ENCODE measurements around the gene GCFC2. TPM values are rescaled to one million over a fixed set of nuclear protein-coding genes. Genes with fewer than 3 reads are reported as not detected.

Gene GCFC2
- total and polyA plus RNA-seq, 2 of the 13 experiments (the other 11 are each of a cell fraction or from before 2014, with no cell fraction given) = 26.8 to 49.0 TPM

DNA sequence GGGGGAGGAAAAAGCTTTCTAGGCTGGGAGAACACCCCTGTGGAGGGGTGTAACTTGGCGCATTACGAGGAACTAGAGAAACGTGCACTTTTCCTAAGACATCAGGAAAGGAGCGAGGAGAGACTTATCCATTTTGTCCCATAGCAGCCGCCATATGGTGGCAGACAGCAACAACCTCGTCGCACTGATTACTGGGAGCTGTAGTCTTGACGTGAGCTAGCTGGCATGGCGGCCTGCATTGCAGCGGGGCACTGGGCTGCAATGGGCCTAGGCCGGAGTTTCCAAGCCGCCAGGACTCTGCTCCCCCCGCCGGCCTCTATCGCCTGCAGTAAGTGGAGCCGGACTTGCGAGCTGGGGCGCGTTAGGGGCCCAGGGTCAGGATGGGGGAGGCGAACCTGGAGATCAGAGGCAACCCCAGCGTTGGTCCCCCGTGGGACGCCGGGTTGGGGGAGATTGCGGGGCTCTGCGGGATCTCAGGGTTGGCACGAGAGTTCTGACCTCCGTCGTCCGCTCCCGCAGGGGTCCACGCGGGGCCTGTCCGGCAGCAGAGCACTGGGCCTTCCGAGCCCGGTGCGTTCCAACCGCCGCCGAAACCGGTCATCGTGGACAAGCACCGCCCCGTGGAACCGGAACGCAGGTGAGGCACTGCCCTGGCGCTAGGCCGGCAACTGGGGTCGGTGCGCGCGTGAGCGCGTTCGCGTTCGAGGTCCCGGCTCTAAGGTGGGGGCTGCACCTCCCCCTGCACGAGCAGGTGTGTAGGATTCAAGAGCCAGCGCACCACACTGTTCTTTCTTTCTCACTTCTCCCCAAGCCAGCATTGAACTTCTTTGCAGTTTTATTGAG is 63.9 kb downstream of the GCFC2 start, which contains the start of gene MRPL19 (continued):
- TF ChIP-seq NFYB (CRISPR knock-in tag; IDR thresholded peaks at IDR 0.05) (peak; percentile 17; the same call in 1 of the 2 replicates), ZNF788 (CRISPR knock-in tag; IDR thresholded peaks at IDR 0.05; ENCODE audit: borderline replicate concordance) (peak; percentile 92; the same call in 1 of the 2 replicates), PPARG (CRISPR knock-in tag; conservative IDR thresholded peaks at IDR 0.05) (peak; percentile 79), BRD4 (CRISPR knock-in tag; IDR thresholded peaks at IDR 0.05) (peak; percentile 92), ZFP37 (CRISPR knock-in tag; IDR thresholded peaks at IDR 0.05; ENCODE audit: borderline replicate concordance) (no peak), GATAD1 (CRISPR knock-in tag; IDR thresholded peaks at IDR 0.05) (peak; percentile 91), XRCC5 (optimal IDR thresholded peaks at IDR 0.05; ENCODE audit: low read length) (peak; percentile 50), DMTF1 (CRISPR knock-in tag; IDR thresholded peaks at IDR 0.05) (0 out of 2 replicates have a peak, but pooled peaks have one; percentile 71), MEIS2 (CRISPR knock-in tag; IDR thresholded peaks at IDR 0.05) (0 out of 2 replicates have a peak, but pooled peaks have one; percentile 50), ZBTB1 (CRISPR knock-in tag; IDR thresholded peaks at IDR 0.05; ENCODE audit: borderline replicate concordance) (no peak), YEATS2 (CRISPR knock-in tag; IDR thresholded peaks at IDR 0.05; ENCODE audit: borderline replicate concordance) (peak; percentile 90), SALL1 (CRISPR knock-in tag; IDR thresholded peaks at IDR 0.05) (peak; percentile 71), RBM22 (optimal IDR thresholded peaks at IDR 0.05; ENCODE audit: low read length) (no peak), ZNF468 (CRISPR knock-in tag; IDR thresholded peaks at IDR 0.05) (peak; percentile 79; the same call in 1 of the 2 replicates), ZNF180 (CRISPR knock-in tag; IDR thresholded peaks at IDR 0.05; ENCODE audit: borderline replicate concordance, low read depth) (peak; percentile 28; the same call in 1 of the 2 replicates), TBL1XR1 (IDR thresholded peaks at IDR 0.05; ENCODE audit: borderline replicate concordance, low read length, partially characterized antibody) (no peak), CEBPB (IDR thresholded peaks at IDR 0.05; ENCODE audit: borderline replicate concordance, low read depth, low read length) (no peak), POLR2AphosphoS2 (IDR thresholded peaks at IDR 0.05; ENCODE audit: low read depth, low read length) (no peak), ZFP36 (IDR thresholded peaks at IDR 0.05; ENCODE audit: borderline replicate concordance, low read depth, low read length, partially characterized antibody) (no peak), KLF13 (CRISPR knock-in tag; IDR thresholded peaks at IDR 0.05) (no peak; the same call in none of the 2 replicates)
- TF ChIP-seq, protein P1, sequence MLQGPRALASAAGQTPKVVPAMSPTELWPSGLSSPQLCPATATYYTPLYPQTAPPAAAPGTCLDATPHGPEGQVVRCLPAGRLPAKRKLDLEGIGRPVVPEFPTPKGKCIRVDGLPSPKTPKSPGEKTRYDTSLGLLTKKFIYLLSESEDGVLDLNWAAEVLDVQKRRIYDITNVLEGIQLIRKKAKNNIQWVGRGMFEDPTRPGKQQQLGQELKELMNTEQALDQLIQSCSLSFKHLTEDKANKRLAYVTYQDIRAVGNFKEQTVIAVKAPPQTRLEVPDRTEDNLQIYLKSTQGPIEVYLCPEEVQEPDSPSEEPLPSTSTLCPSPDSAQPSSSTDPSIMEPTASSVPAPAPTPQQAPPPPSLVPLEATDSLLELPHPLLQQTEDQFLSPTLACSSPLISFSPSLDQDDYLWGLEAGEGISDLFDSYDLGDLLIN (CRISPR knock-in tag; IDR thresholded peaks at IDR 0.05; ENCODE audit: borderline replicate concordance) = peak; percentile 57; the same call in 1 of the 2 replicates
- TF ChIP-seq, protein P2, sequence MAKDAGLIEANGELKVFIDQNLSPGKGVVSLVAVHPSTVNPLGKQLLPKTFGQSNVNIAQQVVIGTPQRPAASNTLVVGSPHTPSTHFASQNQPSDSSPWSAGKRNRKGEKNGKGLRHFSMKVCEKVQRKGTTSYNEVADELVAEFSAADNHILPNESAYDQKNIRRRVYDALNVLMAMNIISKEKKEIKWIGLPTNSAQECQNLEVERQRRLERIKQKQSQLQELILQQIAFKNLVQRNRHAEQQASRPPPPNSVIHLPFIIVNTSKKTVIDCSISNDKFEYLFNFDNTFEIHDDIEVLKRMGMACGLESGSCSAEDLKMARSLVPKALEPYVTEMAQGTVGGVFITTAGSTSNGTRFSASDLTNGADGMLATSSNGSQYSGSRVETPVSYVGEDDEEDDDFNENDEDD (CRISPR knock-in tag; IDR thresholded peaks at IDR 0.05; ENCODE audit: borderline replicate concordance) = peak; percentile 57; the same call in 1 of the 2 replicates
- TF ChIP-seq, protein P3, sequence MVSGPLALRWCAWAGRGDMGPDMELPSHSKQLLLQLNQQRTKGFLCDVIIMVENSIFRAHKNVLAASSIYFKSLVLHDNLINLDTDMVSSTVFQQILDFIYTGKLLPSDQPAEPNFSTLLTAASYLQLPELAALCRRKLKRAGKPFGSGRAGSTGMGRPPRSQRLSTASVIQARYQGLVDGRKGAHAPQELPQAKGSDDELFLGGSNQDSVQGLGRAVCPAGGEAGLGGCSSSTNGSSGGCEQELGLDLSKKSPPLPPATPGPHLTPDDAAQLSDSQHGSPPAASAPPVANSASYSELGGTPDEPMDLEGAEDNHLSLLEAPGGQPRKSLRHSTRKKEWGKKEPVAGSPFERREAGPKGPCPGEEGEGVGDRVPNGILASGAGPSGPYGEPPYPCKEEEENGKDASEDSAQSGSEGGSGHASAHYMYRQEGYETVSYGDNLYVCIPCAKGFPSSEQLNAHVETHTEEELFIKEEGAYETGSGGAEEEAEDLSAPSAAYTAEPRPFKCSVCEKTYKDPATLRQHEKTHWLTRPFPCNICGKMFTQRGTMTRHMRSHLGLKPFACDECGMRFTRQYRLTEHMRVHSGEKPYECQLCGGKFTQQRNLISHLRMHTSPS (CRISPR knock-in tag; IDR thresholded peaks at IDR 0.05; ENCODE audit: low read depth) = 0 out of 2 replicates have a peak, but pooled peaks have one; percentile 69
